Endothelial cell of umbilical vein (primary cell): ENCODE data around the gene ZBTB7A. TPM values are rescaled to one million over a fixed set of nuclear protein-coding genes. Genes with fewer than 3 reads are reported as not detected.

Experiments
- BruUV-seq: library from RNA; stranded (reverse); fragments of 400-500 nt; replicated peaks from 2 replicates; lab custom pipeline; 2021; lab: Mats Ljungman, UMichigan
- CTCF ChIA-PET: fragments of 300-600, 350-600 bp; sonication (Branson Sonifier 250); formaldehyde crosslinking; loops from one replicate; lab custom pipeline; 2021; ENCODE audit warnings: antibody characterized with exemption, inconsistent platforms; lab: Charles Lee
- POLR2A ChIA-PET: fragments of 300-600, 350-600 bp; sonication (Branson Sonifier 250); formaldehyde crosslinking; loops from one replicate; lab custom pipeline; 2021; ENCODE audit warnings: antibody characterized with exemption, inconsistent platforms; lab: Charles Lee
- DNase-seq: peaks from one replicate; pipeline ENCODE4 v3.0.0-alpha.2; 2011; ENCODE audit warnings: low read depth, low spot score
- FAIRE-seq: peaks from 2 replicates; lab custom pipeline; 2011; peaks lifted over from hg19 to GRCh38; lab: Jason Lieb, UNC
- H2AFZ ChIP-seq: 2 replicates; pipeline ENCODE4 v1.6.0; 2012; ENCODE audit warnings: low read depth, low read length, control low read depth, inconsistent platforms
- H3K27ac ChIP-seq: 2 replicates; pipeline ENCODE4 v1.5.1; 2011; ENCODE audit warnings: low read depth, mild to moderate bottlenecking, control low read depth, low read length, moderate library complexity; ENCODE audit not compliant: insufficient read depth
- H3K27me3 ChIP-seq, 2 experiments: 2 replicates each; pipeline versions ENCODE4 v1.6.0 to v1.6.1; 2011; ENCODE audit warnings: low read length in 2 of 2, mixed read lengths in 1 of 2; ENCODE audit not compliant: control insufficient read depth in 2 of 2, insufficient read depth in 2 of 2
- H3K36me3 ChIP-seq, 2 experiments: 2 replicates in 1 of 2; 3 replicates in 1 of 2; pipeline ENCODE4 v1.5.1; 2011; ENCODE audit warnings: low read length in 2 of 2, mild to moderate bottlenecking in 1 of 2, moderate library complexity in 1 of 2; ENCODE audit not compliant: control insufficient read depth in 2 of 2, insufficient read depth in 2 of 2; ENCODE audit errors: extremely low read depth in 1 of 2
- H3K4me1 ChIP-seq: 3 replicates; pipeline ENCODE4 v1.5.1; 2011; ENCODE audit warnings: mild to moderate bottlenecking, low read length; ENCODE audit not compliant: control insufficient read depth, insufficient read depth; ENCODE audit errors: extremely low read depth
- H3K4me2 ChIP-seq: 2 replicates; pipeline ENCODE4 v1.6.1; 2011; ENCODE audit warnings: low read length, control low read depth, mixed read lengths; ENCODE audit not compliant: insufficient read depth
- H3K4me3 ChIP-seq, 3 experiments: fragments of 200-600 bp in 1 of 3; sonication (generic), shearing (Covaris generic) in 1 of 3; replicated peaks in 1 of 3; 2 replicates each; pipeline ENCODE4 v1.5.1; 2011 to 2016; ENCODE audit warnings: control low read depth in 3 of 3, low read length in 3 of 3, mild to moderate bottlenecking in 2 of 3, inconsistent platforms in 1 of 3, low read depth in 1 of 3, moderate library complexity in 1 of 3; ENCODE audit not compliant: insufficient read depth in 1 of 3
- H3K79me2 ChIP-seq: 2 replicates; pipeline ENCODE4 v1.6.0; 2012; ENCODE audit warnings: low read length, inconsistent platforms; ENCODE audit not compliant: control insufficient read depth, insufficient read depth
- H3K9ac ChIP-seq: replicated peaks from 2 replicates; pipeline ENCODE3; 2011; ENCODE audit warnings: low read length, control low read depth; ENCODE audit not compliant: insufficient read depth; ENCODE audit errors: extremely low read depth
- H3K9me1 ChIP-seq: replicated peaks from 3 replicates; pipeline ENCODE4 v1.6.0; 2011; ENCODE audit warnings: mild to moderate bottlenecking, low read length; ENCODE audit not compliant: control insufficient read depth, insufficient read depth; ENCODE audit errors: extremely low read depth
- H3K9me3 ChIP-seq: replicated peaks from 2 replicates; pipeline ENCODE4 v1.5.1; 2012; ENCODE audit warnings: low read length, inconsistent platforms; ENCODE audit not compliant: control insufficient read depth, insufficient read depth
- H4K20me1 ChIP-seq: replicated peaks from 2 replicates; pipeline ENCODE3; 2011; ENCODE audit warnings: mild to moderate bottlenecking, low read length; ENCODE audit not compliant: control insufficient read depth, insufficient read depth; ENCODE audit errors: extremely low read depth
- EZH2 ChIP-seq: IDR thresholded peaks from 2 replicates; pipeline ENCODE4 v1.6.1; 2012; ENCODE audit warnings: borderline replicate concordance, low read depth, mild to moderate bottlenecking, moderate library complexity, low read length, inconsistent platforms; ENCODE audit not compliant: severe bottlenecking
- FOS ChIP-seq: IDR thresholded peaks from 2 replicates; pipeline ENCODE4 v1.6.1; 2011; ENCODE audit warnings: mild to moderate bottlenecking, low read length, moderate library complexity, borderline replicate concordance; ENCODE audit not compliant: insufficient read depth
- GATA2 ChIP-seq: IDR thresholded peaks from 2 replicates; pipeline ENCODE4 v1.7.0; 2011; ENCODE audit warnings: low read depth, mild to moderate bottlenecking, moderate library complexity, mixed read lengths, low read length; ENCODE audit not compliant: insufficient read length, insufficient read depth
- JUN ChIP-seq: IDR thresholded peaks from 2 replicates; pipeline ENCODE4 v1.6.1; 2011; ENCODE audit warnings: borderline replicate concordance, low read depth; ENCODE audit not compliant: insufficient read length, insufficient read depth
- MYC ChIP-seq: IDR thresholded peaks from one replicate; pipeline ENCODE4 v1.6.1; 2011; ENCODE audit warnings: mild to moderate bottlenecking, low read depth, low read length
- POLR2A ChIP-seq: IDR thresholded peaks from 2 replicates; pipeline ENCODE4 v1.6.1; 2012; ENCODE audit warnings: low read depth, mild to moderate bottlenecking, control low read depth, low read length
- POLR2AphosphoS5 ChIP-seq: IDR thresholded peaks from 2 replicates; pipeline ENCODE4 v1.6.1; 2012; ENCODE audit warnings: low read depth, mild to moderate bottlenecking, control low read depth, low read length, moderate library complexity; ENCODE audit not compliant: insufficient read depth
- dilution Hi-C: fragments of 300-500 bp; cut with MboI; formaldehyde crosslinking; loops from one replicate; pipeline ENCODE4 v1.15.0; 2019; ENCODE audit warnings: low sequenced_read_pairs; ENCODE audit not compliant: extremely low pct_ligation_motif_present
- intact Hi-C: fragments of 100-400 bp; cut with micrococcal nuclease; formaldehyde crosslinking; loops from one replicate; pipeline ENCODE4 v1.10.0; 2022
- polyA plus RNA-seq, 4 experiments: library from polyadenylated mRNA; depleted of rRNA in 3 of 4; stranded (reverse) in 3 of 4; unstranded in 1 of 4; fragments of >200 nt; gene quantifications; 2 replicates each; pipeline versions ENCODE4 v1.2.1 to v1.2.3, GENCODE V29; 2011 to 2012; ENCODE audit warnings: missing spikeins in 1 of 4
- total RNA-seq: library from RNA; stranded (reverse); gene quantifications from 2 replicates; pipeline ENCODE4 v1.2.3, GENCODE V29; 2021
- TF ChIP-seq, protein P1 (sequence below), 2 donors: IDR thresholded peaks; 1 replicate in 1 of 2; 2 replicates in 1 of 2; pipeline ENCODE4 v1.5.1; 2011; ENCODE audit warnings: low read length in 2 of 2, mild to moderate bottlenecking in 2 of 2, moderate library complexity in 2 of 2, control low read depth in 1 of 2, inconsistent platforms in 1 of 2, low read depth in 1 of 2; ENCODE audit not compliant: insufficient read depth in 1 of 2; ENCODE audit errors: extremely low read depth in 1 of 2
- TF ChIP-seq, protein P2 (sequence below): IDR thresholded peaks from 2 replicates; pipeline ENCODE4 v1.6.1; 2011; ENCODE audit not compliant: insufficient read depth, insufficient read length

ZBTB7A gene
- total and polyA plus RNA-seq, 2 donors (not counting 3 experiments of a cell fraction or from before 2014, with no cell fraction given), result 8.2 to 29.0 TPM

DNA sequence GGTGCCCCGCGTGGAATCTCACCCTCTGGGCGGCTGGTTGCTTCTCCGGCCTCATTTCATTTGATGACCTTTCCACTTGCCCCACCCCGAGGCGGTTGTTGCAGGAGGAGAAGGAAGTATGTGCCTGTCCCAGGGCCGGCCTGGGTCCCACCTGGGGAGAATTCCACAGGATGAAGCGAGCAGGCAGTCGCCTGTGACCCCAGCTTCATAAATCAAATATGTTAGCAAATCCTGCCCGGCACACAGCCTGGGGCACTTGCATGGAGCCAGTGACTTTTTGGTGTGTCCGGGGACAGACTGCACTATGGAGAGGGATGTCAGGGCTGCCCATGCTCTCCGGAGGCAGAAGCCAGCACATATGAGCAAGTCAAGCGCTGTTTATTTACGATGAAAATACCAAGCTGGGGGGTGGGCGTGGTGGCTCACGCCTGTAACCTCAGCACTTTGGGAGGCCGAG, 19.7 kb upstream of the ZBTB7A start:
- no peak for DNase-seq
- Histone ChIP-seq H3K4me3 (no peak overlapping the region), H2AFZ (no peak overlapping the region), H3K27me3 (no peaks in the 10 kb centered on the region), H3K27ac (no peak overlapping the region), H3K9me3 (no peaks in the 10 kb centered on the region), H3K9ac (no peak overlapping the region), H4K20me1 (no peaks in the 10 kb centered on the region), H3K4me1 (no peaks in the 10 kb centered on the region), H3K36me3 (peaks cover 3 to 8% of the 10 kb centered on the region in 2 experiments), H3K4me2 (no peak overlapping the region), H3K9me1 (no peaks in the 10 kb centered on the region), H3K79me2 (no peaks in the 10 kb centered on the region)
- POLR2A ChIA-PET, result no interaction called here
- dilution Hi-C loops, result no loop called here
- BruUV-seq, result no TSS peak
- intact Hi-C loops, result no loop called here
- TF ChIP-seq MYC (no peak), POLR2AphosphoS5 (no peak)
- CTCF ChIA-PET, result interaction anchor here (1.6 kb wide), 1 partner anchor 54 kb away, joined by 3 read pairs; no protein-coding TSS in a partner anchor
- FAIRE-seq, result no peak

DNA sequence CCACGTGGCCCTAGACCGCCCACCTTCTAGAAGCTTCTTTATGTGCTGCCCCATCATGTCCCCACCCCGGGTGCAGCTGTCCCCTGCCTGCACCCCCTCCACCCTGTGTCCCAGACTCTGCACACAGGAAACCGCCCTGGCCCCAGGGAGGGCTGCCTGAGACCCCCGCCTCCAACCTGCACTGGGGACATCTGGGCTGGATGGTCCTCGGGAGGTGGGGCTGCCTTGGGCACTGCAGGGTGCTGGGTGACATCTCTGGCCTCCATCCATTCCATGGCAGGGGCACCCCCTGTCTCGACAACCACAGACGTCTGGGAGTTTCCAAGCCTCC, 17.8 kb upstream of the ZBTB7A start:
- Histone ChIP-seq H3K79me2 (no peaks in the 10 kb centered on the region), H3K4me1 (no peaks in the 10 kb centered on the region), H3K4me3 (no peak overlapping the region), H3K27me3 (no peaks in the 10 kb centered on the region), H3K27ac (no peak overlapping the region), H3K36me3 (peaks cover 0 to under 1% of the 10 kb centered on the region in 2 experiments), H3K9ac (no peak overlapping the region), H3K4me2 (no peak overlapping the region), H3K9me3 (no peaks in the 10 kb centered on the region), H3K9me1 (no peaks in the 10 kb centered on the region), H2AFZ (peak overlapping the region; percentile 2), H4K20me1 (no peaks in the 10 kb centered on the region)
- no TSS peak for BruUV-seq
- CTCF ChIA-PET, result no interaction called here
- POLR2A ChIA-PET, result no interaction called here
- no peak for FAIRE-seq
- intact Hi-C loops, result no loop called here
- DNase-seq, result no peak
- dilution Hi-C loops, result no loop called here
- TF ChIP-seq FOS (no peak), EZH2 (no peak), MYC (no peak), JUN (no peak), POLR2AphosphoS5 (no peak), POLR2A (no peak), GATA2 (no peak)
- TF ChIP-seq, protein P1, sequence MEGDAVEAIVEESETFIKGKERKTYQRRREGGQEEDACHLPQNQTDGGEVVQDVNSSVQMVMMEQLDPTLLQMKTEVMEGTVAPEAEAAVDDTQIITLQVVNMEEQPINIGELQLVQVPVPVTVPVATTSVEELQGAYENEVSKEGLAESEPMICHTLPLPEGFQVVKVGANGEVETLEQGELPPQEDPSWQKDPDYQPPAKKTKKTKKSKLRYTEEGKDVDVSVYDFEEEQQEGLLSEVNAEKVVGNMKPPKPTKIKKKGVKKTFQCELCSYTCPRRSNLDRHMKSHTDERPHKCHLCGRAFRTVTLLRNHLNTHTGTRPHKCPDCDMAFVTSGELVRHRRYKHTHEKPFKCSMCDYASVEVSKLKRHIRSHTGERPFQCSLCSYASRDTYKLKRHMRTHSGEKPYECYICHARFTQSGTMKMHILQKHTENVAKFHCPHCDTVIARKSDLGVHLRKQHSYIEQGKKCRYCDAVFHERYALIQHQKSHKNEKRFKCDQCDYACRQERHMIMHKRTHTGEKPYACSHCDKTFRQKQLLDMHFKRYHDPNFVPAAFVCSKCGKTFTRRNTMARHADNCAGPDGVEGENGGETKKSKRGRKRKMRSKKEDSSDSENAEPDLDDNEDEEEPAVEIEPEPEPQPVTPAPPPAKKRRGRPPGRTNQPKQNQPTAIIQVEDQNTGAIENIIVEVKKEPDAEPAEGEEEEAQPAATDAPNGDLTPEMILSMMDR (IDR thresholded peaks at IDR 0.05; ENCODE audit: extremely low read depth in 1 of 2, insufficient read depth in 1 of 2, low read depth in 1 of 2, low read length in 2 of 2), result no peak
- TF ChIP-seq, protein P2, sequence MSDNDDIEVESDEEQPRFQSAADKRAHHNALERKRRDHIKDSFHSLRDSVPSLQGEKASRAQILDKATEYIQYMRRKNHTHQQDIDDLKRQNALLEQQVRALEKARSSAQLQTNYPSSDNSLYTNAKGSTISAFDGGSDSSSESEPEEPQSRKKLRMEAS, result no peak
